Renal pelvis (tissue), 4 donors: ENCODE data around the gene ADCY10. TPM values are rescaled to one million over a fixed set of nuclear protein-coding genes. Genes with fewer than 3 reads are reported as not detected.
"Not testable (repeated sequence)": the region's sequence is repeated elsewhere in the genome, so short reads cannot be mapped to it uniquely, and the experiment has no call there.

ENCODE experiments used
- DNase-seq: peaks from one replicate; pipeline ENCODE4 v3.0.0-alpha.2; 2013
- polyA plus RNA-seq, 3 donors: library from polyadenylated mRNA; unstranded; fragments of 120-200 nt; gene quantifications; one replicate each; pipeline ENCODE4 v1.2.1, GENCODE V29; 2013; ENCODE audit not compliant: insufficient read length in 3 of 3

ADCY10 gene
- polyA plus RNA-seq, 3 donors, result 0.46 to 1.4 (median 0.70) TPM

GRCh38 chr1:167860231-167860923 lies 53.6 kb downstream of the ADCY10 start:
- no peak for DNase-seq

GRCh38 chr1:167856711-167857418 lies 57.1 kb downstream of the ADCY10 start:
- DNase-seq, result no peak

GRCh38 chr1:167854184-167854583 lies 59.8 kb downstream of the ADCY10 start:
- no peak for DNase-seq

GRCh38 chr1:167849666-167850065 lies 64.3 kb downstream of the ADCY10 start:
- DNase-seq, result peak; percentile 11

GRCh38 chr1:167842872-167843271 lies 71.1 kb downstream of the ADCY10 start:
- DNase-seq, result no peak

GRCh38 chr1:167841530-167841929 lies 72.4 kb downstream of the ADCY10 start:
- no peak for DNase-seq

- DNase-seq, result no peak
Observed at GRCh38 chr1:167839009-167839408, 74.9 kb downstream of the ADCY10 start.

GRCh38 chr1:167837326-167837725 lies 76.6 kb downstream of the ADCY10 start:
- DNase-seq, result no peak

- DNase-seq, result no peak
Observed at GRCh38 chr1:167836197-167836596, 77.7 kb downstream of the ADCY10 start.

GRCh38 chr1:167833904-167834303 lies 80.0 kb downstream of the ADCY10 start:
- no peak for DNase-seq

GRCh38 chr1:167832693-167833092 lies 81.2 kb downstream of the ADCY10 start:
- DNase-seq, result no peak

- DNase-seq, result not testable (repeated sequence)
Observed at GRCh38 chr1:167830668-167831067, 83.3 kb downstream of the ADCY10 start.

- DNase-seq, result no peak
Observed at GRCh38 chr1:167829868-167830267, 84.1 kb downstream of the ADCY10 start.

GRCh38 chr1:167826127-167826526 lies 87.8 kb downstream of the ADCY10 start:
- DNase-seq, result no peak

GRCh38 chr1:167825419-167826079 lies 88.4 kb downstream of the ADCY10 start:
- no peak for DNase-seq

- no peak for DNase-seq
Observed at GRCh38 chr1:167824163-167824794, 89.7 kb downstream of the ADCY10 start.

- DNase-seq, result no peak
Observed at GRCh38 chr1:167821969-167822685, 91.8 kb downstream of the ADCY10 start.

- DNase-seq, result no peak
Observed at GRCh38 chr1:167821356-167821685, 92.6 kb downstream of the ADCY10 start.

- no peak for DNase-seq
Observed at GRCh38 chr1:167820684-167821355, 93.1 kb downstream of the ADCY10 start.

GRCh38 chr1:167819849-167820683 lies 93.9 kb downstream of the ADCY10 start:
- peak; percentile 29 for DNase-seq
